GM19025 (cell line): ENCODE data around the gene BEST2.

Experiments
- ATAC-seq: cut with Tn5 transposase; IDR thresholded peaks from one replicate; pipeline ENCODE4 v1.9.1; 2021; ENCODE audit warnings: mild to moderate bottlenecking, low read depth, moderate library complexity; ENCODE audit not compliant: unreplicated experiment

BEST2 gene

GRCh38 chr19:12785431-12786031 lies 33.9 kb downstream of the BEST2 start:
- ATAC-seq = no peak

GRCh38 chr19:12786141-12786870 lies 34.7 kb downstream of the BEST2 start:
- no peak for ATAC-seq

- ATAC-seq = no peak
Observed at GRCh38 chr19:12786952-12787351, 35.4 kb downstream of the BEST2 start.

GRCh38 chr19:12787458-12787857 lies 35.9 kb downstream of the BEST2 start:
- no peak for ATAC-seq

GRCh38 chr19:12788042-12788681 lies 36.6 kb downstream of the BEST2 start:
- ATAC-seq = no peak

GRCh38 chr19:12788682-12789097 lies 37.1 kb downstream of the BEST2 start:
- no peak for ATAC-seq

- ATAC-seq = no peak
Observed at GRCh38 chr19:12789098-12789903, 37.7 kb downstream of the BEST2 start.

- peak; percentile 40 for ATAC-seq
Observed at GRCh38 chr19:12789904-12790619, 38.5 kb downstream of the BEST2 start.

GRCh38 chr19:12790628-12791344 lies 39.2 kb downstream of the BEST2 start:
- no peak for ATAC-seq

- peak; percentile 25 for ATAC-seq
Observed at GRCh38 chr19:12791345-12792050, 39.9 kb downstream of the BEST2 start, which contains the start of gene JUNB. TSS of gene JUNB (plus strand) at chr19:12791486. CDS start at chr19:12791772, 286 bp downstream.

GRCh38 chr19:12792051-12792852 lies 40.7 kb downstream of the BEST2 start:
- no peak for ATAC-seq

GRCh38 chr19:12792853-12793289 lies 41.3 kb downstream of the BEST2 start:
- no peak for ATAC-seq

- ATAC-seq = peak; percentile 26
Observed at GRCh38 chr19:12793290-12794195, 42.0 kb downstream of the BEST2 start.

GRCh38 chr19:12794196-12794941 lies 42.8 kb downstream of the BEST2 start:
- ATAC-seq = no peak

- no peak for ATAC-seq
Observed at GRCh38 chr19:12794971-12795381, 43.4 kb downstream of the BEST2 start.
